C4-2B (cell line): ENCODE data around the gene MRS2.

Source experiments
- H3K27ac ChIP-seq: fragments of 450-650 bp; 2 replicates; pipeline ENCODE4 v1.5.1; 2017
- CTCF ChIP-seq: fragments of 450-650 bp; conservative IDR thresholded peaks from 2 replicates; pipeline ENCODE4 v1.5.1; 2017; ENCODE audit warnings: mild to moderate bottlenecking
- ZFX ChIP-seq: fragments of 450-650 bp; IDR thresholded peaks from 2 replicates; pipeline ENCODE4 v1.6.1; 2017

MRS2 gene

GRCh38 chr6:24454452-24454851, 51.7 kb downstream of the MRS2 start:
- TF ChIP-seq CTCF (no peak), ZFX (no peak)

DNA sequence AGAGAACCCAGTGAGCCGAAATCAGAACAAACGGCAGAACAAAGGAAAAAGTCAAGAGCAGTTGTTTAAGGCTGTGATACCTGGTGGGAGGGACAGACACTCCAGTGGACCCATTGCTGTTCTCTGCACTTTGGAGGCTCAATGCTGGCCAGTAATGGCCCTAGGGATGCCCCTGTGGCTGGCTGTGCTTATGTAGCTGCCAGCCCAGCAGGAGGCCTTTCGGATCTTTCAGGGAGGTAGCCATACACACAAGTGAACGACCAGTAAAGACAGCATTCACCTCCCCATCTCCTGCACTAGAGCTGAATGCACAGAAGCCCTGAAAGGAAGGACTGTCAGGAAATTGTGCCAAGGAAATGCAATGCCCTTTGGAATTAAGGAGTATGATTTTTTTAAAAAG, 52.3 kb downstream of the MRS2 start:
- H3K27ac ChIP-seq, result no peak overlapping the region
- no peak for TF ChIP-seq CTCF
- TF ChIP-seq ZFX, result no peak

More at GRCh38 chr6:24454452-24454851, 51.7 kb downstream of the MRS2 start:
- H3K27ac ChIP-seq, result no peak overlapping the region

DNA sequence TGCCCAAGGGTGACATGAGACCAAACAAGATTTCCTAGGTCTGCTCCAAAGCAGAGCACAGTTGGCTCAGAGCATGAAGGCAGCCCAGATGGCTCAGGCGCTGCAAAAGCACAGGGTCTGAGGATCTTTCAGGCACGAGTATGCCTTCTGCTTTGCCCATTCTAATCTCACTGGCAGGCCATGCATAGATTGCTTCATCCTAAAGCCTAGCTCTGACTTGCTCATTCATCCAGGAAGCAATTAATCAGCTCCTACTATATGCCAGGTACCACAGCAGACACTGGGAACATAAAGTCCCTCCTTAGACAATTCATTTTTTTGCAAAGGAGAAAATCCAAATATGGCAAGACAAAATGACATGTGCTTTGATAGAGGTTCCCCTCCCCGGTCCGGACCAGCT, 55.4 kb downstream of the MRS2 start:
- no peak overlapping the region for H3K27ac ChIP-seq
- TF ChIP-seq ZFX, result no peak
- TF ChIP-seq CTCF, result no peak

DNA sequence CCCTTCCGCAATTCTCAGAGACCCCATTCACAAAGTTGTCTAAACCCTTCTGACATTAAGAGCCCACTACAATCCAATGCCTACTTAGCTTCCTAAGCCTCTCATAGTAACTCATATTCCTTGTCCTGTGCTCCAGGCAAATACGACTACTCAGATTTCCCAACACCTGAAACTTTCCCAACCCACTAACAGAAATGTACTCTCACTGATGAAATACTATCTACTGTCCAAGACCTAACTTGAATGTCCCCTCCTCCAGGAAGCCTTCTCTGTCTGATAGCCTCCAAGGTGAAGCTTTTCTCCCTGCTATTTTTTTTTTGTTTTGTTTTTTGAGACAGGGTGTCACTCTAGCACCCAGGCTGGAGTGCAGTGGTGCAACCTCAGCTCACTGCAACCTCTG, 56.2 kb downstream of the MRS2 start:
- TF ChIP-seq ZFX, result no peak
- no peak for TF ChIP-seq CTCF
- H3K27ac ChIP-seq, result no peak overlapping the region

DNA sequence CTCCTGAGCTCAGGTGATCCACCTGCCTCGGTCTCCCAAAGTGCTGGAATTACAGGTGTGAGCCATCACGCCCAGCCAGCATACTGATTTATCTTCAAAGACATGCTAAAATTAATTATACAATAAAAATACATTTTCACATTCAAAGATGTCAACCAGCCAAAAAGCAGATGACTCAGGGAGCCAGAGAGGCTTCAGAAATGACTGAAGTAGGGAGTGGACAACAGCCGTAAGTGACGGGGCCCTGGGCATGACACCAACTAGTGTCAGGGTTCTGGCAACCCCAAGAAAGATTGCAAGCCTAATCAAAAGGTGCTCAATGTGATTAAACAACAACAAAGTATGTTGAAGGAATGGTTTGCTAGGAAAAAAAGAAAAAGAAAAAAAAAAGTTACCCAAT, 58.2 kb downstream of the MRS2 start:
- H3K27ac ChIP-seq, result no peak overlapping the region
- TF ChIP-seq CTCF (no peak), ZFX (no peak)

GRCh38 chr6:24464253-24465038, 61.7 kb downstream of the MRS2 start:
- no peak overlapping the region for H3K27ac ChIP-seq
- no peak for TF ChIP-seq ZFX

DNA sequence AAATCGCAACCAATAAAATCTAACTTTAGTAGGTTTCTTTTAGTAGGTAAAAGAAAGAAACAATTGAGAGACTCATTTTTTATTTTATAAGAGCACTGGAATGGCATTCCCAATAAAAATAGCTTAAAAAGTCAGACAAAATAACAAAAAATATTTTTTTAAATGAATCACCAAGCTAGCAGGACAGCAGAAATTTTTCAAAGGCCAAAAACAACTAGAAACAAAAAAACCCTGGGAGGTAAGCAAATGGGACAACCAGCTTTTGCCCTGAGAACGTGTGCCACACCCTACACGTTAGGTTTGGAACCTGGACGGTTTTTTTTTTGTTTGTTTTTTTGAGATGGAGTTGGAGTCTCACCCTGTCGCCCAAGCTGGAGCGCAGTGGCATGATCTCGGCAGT, 67.1 kb downstream of the MRS2 start:
- no peak overlapping the region for H3K27ac ChIP-seq
- TF ChIP-seq ZFX (no peak), CTCF (no peak)

- TF ChIP-seq CTCF (no peak), ZFX (no peak)
- no peak overlapping the region for H3K27ac ChIP-seq
These were observed 69.4 kb downstream of the MRS2 start for GRCh38 chr6:24472181-24472580.
